H1 (cell line): Measurements from ENCODE around the gene NXNL2. TPM values are rescaled to one million over a fixed set of nuclear protein-coding genes. Genes with fewer than 3 reads are reported as not detected.
A peak's percentile ranks its signal among the peaks of the same experiment; 100 is the strongest.

Source experiments
- CTCF ChIA-PET: fragments of 300-600 bp; sonication (Branson Sonifier 250); formaldehyde crosslinking; loops from one replicate; lab custom pipeline; 2021; ENCODE audit not compliant: partially characterized antibody; lab: Charles Lee
- POLR2A ChIA-PET: fragments of 300-600 bp; sonication (Branson Sonifier 250); formaldehyde crosslinking; loops from one replicate; lab custom pipeline; 2021; ENCODE audit warnings: inconsistent platforms; ENCODE audit not compliant: partially characterized antibody; lab: Charles Lee
- DNase-seq, 2 experiments: peaks; one replicate each; pipeline versions ENCODE4 v3.0.0 to v3.0.0-alpha.2; 2010 to 2022; ENCODE audit warnings: low spot score in 2 of 2, low read depth in 1 of 2, mixed read lengths in 1 of 2
- FAIRE-seq: peaks from 2 replicates; lab custom pipeline; 2011; peaks lifted over from hg19 to GRCh38; lab: Jason Lieb, UNC
- H2AFZ ChIP-seq: 2 replicates; pipeline ENCODE4 v1.8.1; 2012; ENCODE audit warnings: low read length, inconsistent platforms
- H2AK5ac ChIP-seq: 2 replicates; pipeline ENCODE4 v1.6.1; 2013; ENCODE audit warnings: low read depth, low read length
- H2BK120ac ChIP-seq: replicated peaks from 2 replicates; pipeline ENCODE3; 2013; ENCODE audit warnings: low read depth, low read length, inconsistent platforms
- H2BK12ac ChIP-seq: 2 replicates; pipeline ENCODE4 v1.6.1; 2013; ENCODE audit warnings: low read depth, low read length
- H2BK15ac ChIP-seq: 2 replicates; pipeline ENCODE4 v1.6.1; 2013; ENCODE audit warnings: low read length
- H2BK20ac ChIP-seq: 2 replicates; pipeline ENCODE4 v1.6.1; 2013; ENCODE audit warnings: low read length
- H2BK5ac ChIP-seq: 2 replicates; pipeline ENCODE4 v1.6.1; 2013; ENCODE audit warnings: low read depth, low read length
- H3K14ac ChIP-seq: 2 replicates; pipeline ENCODE4 v1.6.1; 2013; ENCODE audit warnings: inconsistent platforms; ENCODE audit not compliant: insufficient read length
- H3K18ac ChIP-seq: 2 replicates; pipeline ENCODE4 v1.6.1; 2013; ENCODE audit warnings: low read length; ENCODE audit errors: extremely low read depth
- H3K23ac ChIP-seq: 2 replicates; pipeline ENCODE4 v1.6.1; 2013; ENCODE audit warnings: inconsistent platforms; ENCODE audit not compliant: insufficient read length
- H3K23me2 ChIP-seq: 2 replicates; pipeline ENCODE4 v1.6.1; 2013; ENCODE audit warnings: low read depth, low read length
- H3K27ac ChIP-seq: 2 replicates; pipeline ENCODE4 v1.6.1; 2011; ENCODE audit warnings: low read depth, low read length, inconsistent platforms
- H3K27me3 ChIP-seq, 4 experiments: replicated peaks in 1 of 4; 1 replicate in 1 of 4; 2 replicates in 3 of 4; pipeline versions ENCODE4 v1.6.1 to v1.8.1; 2011 to 2013; ENCODE audit warnings: low read length in 3 of 4, mild to moderate bottlenecking in 3 of 4, inconsistent platforms in 2 of 4, mixed read lengths in 2 of 4, moderate library complexity in 1 of 4; ENCODE audit not compliant: control insufficient read depth in 3 of 4, insufficient read depth in 3 of 4; ENCODE audit errors: extremely low read depth in 1 of 4
- H3K36me3 ChIP-seq, 4 experiments: 2 replicates each; pipeline versions ENCODE4 v1.6.1 to v1.8.1; 2011 to 2013; ENCODE audit warnings: mild to moderate bottlenecking in 4 of 4, low read length in 3 of 4, moderate library complexity in 2 of 4, control low read depth in 1 of 4, inconsistent platforms in 1 of 4; ENCODE audit not compliant: insufficient read depth in 4 of 4, control insufficient read depth in 2 of 4
- H3K4ac ChIP-seq: replicated peaks from 2 replicates; pipeline ENCODE3; 2013; ENCODE audit warnings: low read length, low read depth, mixed read lengths, inconsistent platforms; ENCODE audit not compliant: insufficient read length
- H3K4me1 ChIP-seq, 4 experiments: replicated peaks in 1 of 4; 1 replicate in 1 of 4; 2 replicates in 3 of 4; pipeline versions ENCODE4 v1.6.1 to v1.8.1; 2011 to 2013; ENCODE audit warnings: low read length in 3 of 4, inconsistent platforms in 2 of 4, mixed read lengths in 1 of 4; ENCODE audit not compliant: insufficient read depth in 4 of 4, control insufficient read depth in 3 of 4
- H3K4me2 ChIP-seq, 2 experiments: 2 replicates each; pipeline versions ENCODE4 v1.6.1 to v1.8.1; 2011 to 2013; ENCODE audit warnings: low read depth in 2 of 2, low read length in 2 of 2, control low read depth in 1 of 2, inconsistent platforms in 1 of 2, mild to moderate bottlenecking in 1 of 2; ENCODE audit not compliant: insufficient read depth in 1 of 2
- H3K4me3 ChIP-seq, 4 experiments: fragments of 200-600, 300-600 bp in 1 of 4; sonication (generic), shearing (Covaris generic), sonication (Bioruptor Twin) in 1 of 4; 2 replicates each; pipeline versions ENCODE4 v1.5.1 to v1.8.1; 2011 to 2016; ENCODE audit warnings: low read length in 4 of 4, low read depth in 3 of 4, control low read depth in 2 of 4, inconsistent platforms in 2 of 4, mild to moderate bottlenecking in 2 of 4, mixed read lengths in 1 of 4, moderate library complexity in 1 of 4; ENCODE audit not compliant: insufficient read depth in 2 of 4; ENCODE audit errors: extremely low read depth in 1 of 4
- H3K56ac ChIP-seq: replicated peaks from 2 replicates; pipeline ENCODE3; 2013; ENCODE audit warnings: low read depth, mild to moderate bottlenecking, mixed read lengths, low read length, inconsistent platforms; ENCODE audit not compliant: insufficient read length
- H3K79me1 ChIP-seq: 2 replicates; pipeline ENCODE4 v1.6.1; 2013; ENCODE audit warnings: low read depth, low read length, control low read depth
- H3K79me2 ChIP-seq, 2 experiments: 2 replicates each; pipeline versions ENCODE4 v1.6.1 to v1.8.1; 2012 to 2013; ENCODE audit warnings: low read length in 2 of 2, mild to moderate bottlenecking in 2 of 2, inconsistent platforms in 1 of 2; ENCODE audit not compliant: insufficient read depth in 2 of 2, control insufficient read depth in 1 of 2
- H3K9ac ChIP-seq, 4 experiments: replicated peaks in 1 of 4; 1 replicate in 1 of 4; 2 replicates in 3 of 4; pipeline versions ENCODE4 v1.6.1 to v1.8.1; 2011 to 2013; ENCODE audit warnings: low read depth in 3 of 4, low read length in 3 of 4, control low read depth in 2 of 4, mild to moderate bottlenecking in 2 of 4, moderate library complexity in 2 of 4, inconsistent platforms in 1 of 4; ENCODE audit errors: extremely low read depth in 1 of 4
- H3K9me3 ChIP-seq, 2 experiments: 2 replicates each; pipeline versions ENCODE4 v1.6.1 to v1.8.1; 2012 to 2013; ENCODE audit warnings: mild to moderate bottlenecking in 2 of 2, moderate library complexity in 2 of 2, control low read depth in 1 of 2, inconsistent platforms in 1 of 2, low read depth in 1 of 2, low read length in 1 of 2, mixed read lengths in 1 of 2; ENCODE audit not compliant: insufficient read depth in 2 of 2
- H4K20me1 ChIP-seq, 2 experiments: replicated peaks in 1 of 2; 2 replicates each; pipeline versions ENCODE3 to v1.8.1; 2011 to 2013; ENCODE audit warnings: inconsistent platforms in 2 of 2, low read length in 2 of 2, mild to moderate bottlenecking in 1 of 2; ENCODE audit not compliant: insufficient read depth in 2 of 2, control insufficient read depth in 1 of 2
- H4K5ac ChIP-seq: 2 replicates; pipeline ENCODE4 v1.6.1; 2013; ENCODE audit warnings: low read length, low read depth, mixed read lengths, inconsistent platforms; ENCODE audit not compliant: insufficient read length
- H4K8ac ChIP-seq: 2 replicates; pipeline ENCODE4 v1.8.0; 2013; ENCODE audit warnings: mild to moderate bottlenecking, moderate library complexity, low read length, inconsistent platforms; ENCODE audit not compliant: insufficient read depth; ENCODE audit errors: extremely low read depth
- H4K91ac ChIP-seq: replicated peaks from 2 replicates; pipeline ENCODE3; 2013; ENCODE audit warnings: low read length, mixed read lengths, inconsistent platforms; ENCODE audit not compliant: insufficient read length
- SIX5 ChIP-seq: IDR thresholded peaks from 2 replicates; pipeline ENCODE4 v1.6.1; 2011; ENCODE audit warnings: mild to moderate bottlenecking, low read depth, low read length
- TAF1 ChIP-seq: IDR thresholded peaks from 2 replicates; pipeline ENCODE4 v1.6.1; 2011; ENCODE audit warnings: mild to moderate bottlenecking, low read depth, low read length
- TBP ChIP-seq: IDR thresholded peaks from 2 replicates; pipeline ENCODE4 v1.6.1; 2011; ENCODE audit warnings: low read depth, low read length, improper control_type of control experiment
- TCF12 ChIP-seq: IDR thresholded peaks from 2 replicates; pipeline ENCODE4 v1.6.1; 2011; ENCODE audit warnings: low read depth, mild to moderate bottlenecking, low read length
- TEAD4 ChIP-seq: IDR thresholded peaks from 2 replicates; pipeline ENCODE4 v1.6.1; 2012; ENCODE audit warnings: low read depth, low read length, inconsistent platforms, mixed read lengths
- YY1 ChIP-seq: IDR thresholded peaks from 2 replicates; pipeline ENCODE4 v1.6.1; 2011; ENCODE audit warnings: low read depth, mild to moderate bottlenecking, low read length
- WGBS, 2 experiments: shearing (Covaris generic) in 1 of 2; methylation state at CpG; one replicate each; pipeline versions ENCODE4 v1.1.6 to v1.1.7; 2013 to 2015; ENCODE audit warnings: low lambda C conversion rate in 2 of 2, mixed read lengths in 2 of 2, inconsistent platforms in 1 of 2, low coverage in 1 of 2, missing lambda C conversion rate in 1 of 2; ENCODE audit not compliant: insufficient replicate concordance in 2 of 2, insufficient coverage in 1 of 2, insufficient read length in 1 of 2; ENCODE audit errors: extremely low coverage in 1 of 2, missing lambda C conversion rate in 1 of 2; 5-methylcytosine and 5-hydroxymethylcytosine counted together
- polyA plus RNA-seq, 7 experiments: library from polyadenylated mRNA; depleted of rRNA in 3 of 7; stranded (reverse) in 5 of 7; unstranded in 2 of 7; fragments of >200 nt in 5 of 7; fragments of 200-250 nt in 2 of 7; gene quantifications; 1 replicate in 5 of 7; 2 replicates in 1 of 7; 4 replicates in 1 of 7; pipeline versions ENCODE4 v1.2.1 to v1.2.3, GENCODE V29; 2011 to 2013; ENCODE audit warnings: missing spikeins in 2 of 7, mixed read lengths in 2 of 7
- total RNA-seq: library from RNA; stranded (reverse); fragmentation: NEBNext Ultra II Directional; extraction: Animal tissue kit (Norgen Biotek cat#: 25700); gene quantifications from 2 replicates; pipeline ENCODE4 v1.2.1, GENCODE V29; 2021

NXNL2 gene
- total and polyA plus RNA-seq, 2 of the 8 experiments (the other 6 are each of a cell fraction or from before 2014, with no cell fraction given), result 1.9 to 2.6 TPM

DNA sequence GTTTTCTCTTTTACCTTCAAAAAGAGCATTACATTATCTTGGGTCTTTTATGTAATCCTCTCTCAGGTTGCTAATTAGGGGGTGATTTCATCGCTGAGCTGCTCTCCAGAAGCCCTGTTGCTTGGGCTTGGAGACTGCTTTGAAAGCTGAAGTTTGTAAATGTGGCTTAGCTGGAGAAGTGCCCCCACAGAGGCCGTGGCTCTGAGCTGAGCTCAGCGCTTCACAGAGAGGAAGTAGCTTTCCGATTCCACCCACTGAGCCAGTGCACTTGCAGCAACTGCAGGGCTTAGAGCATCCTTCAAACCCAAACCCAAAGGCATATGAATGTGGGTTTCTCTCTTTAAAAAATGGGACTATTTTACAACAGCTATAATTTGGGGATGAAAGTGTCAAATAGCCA lies 13.7 kb upstream of the NXNL2 start:
- H3K27me3 ChIP-seq, result no peaks in the 10 kb centered on the region
- H3K4me2 ChIP-seq, result no peak overlapping the region
- no peaks in the 10 kb centered on the region for H3K23me2 ChIP-seq
- H3K27ac ChIP-seq, result no peak overlapping the region
- no peak overlapping the region for H3K4me3 ChIP-seq
- no peaks in the 10 kb centered on the region for H3K9me3 ChIP-seq
- no peak overlapping the region for H2BK12ac ChIP-seq
- no peak overlapping the region for H2AFZ ChIP-seq
- no peaks in the 10 kb centered on the region for H3K79me1 ChIP-seq
- no peak for TF ChIP-seq TEAD4
- TF ChIP-seq SIX5, result no peak
- no peak for TF ChIP-seq TBP
- TF ChIP-seq TCF12, result no peak
- TF ChIP-seq TAF1, result no peak
- no peak for TF ChIP-seq YY1
- no peak overlapping the region for H2BK20ac ChIP-seq
- no peak overlapping the region for H4K8ac ChIP-seq
- ChIA-PET CTCF (interaction anchor here (0.6 to 2.1 kb wide), 4 partner anchors 9 to 145 kb away, joined by 3 to 18 read pairs (median 3); no protein-coding TSS in a partner anchor), POLR2A (interaction anchor here (1.0 to 1.9 kb wide), 4 partner anchors 12 to 134 kb away, joined by 3 to 21 read pairs (median 4); partner anchors contain the start of genes NXNL2 and SPIN1)
- no peak overlapping the region for H3K14ac ChIP-seq
- no peaks in the 10 kb centered on the region for H3K36me3 ChIP-seq
- no peak overlapping the region for H4K5ac ChIP-seq
- DNase-seq (no peak), FAIRE-seq (no peak)
- H3K4me1 ChIP-seq, result peaks cover 0 to 9% (median 5%) of the 10 kb centered on the region in 4 experiments; a peak in 5 of 7 replicates
- H2BK15ac ChIP-seq, result no peak overlapping the region
- H3K56ac ChIP-seq, result no peak overlapping the region
- WGBS, 2 experiments, result 62% methylated on average over 4 of the region's 4 CpGs; no CpG with 5 or more reads in 1 of the 2 experiments
- no peak overlapping the region for H2BK120ac ChIP-seq
- peak overlapping the region; percentile 19 for H4K91ac ChIP-seq
- no peak overlapping the region for H3K4ac ChIP-seq
- H3K23ac ChIP-seq, result no peak overlapping the region
- H4K20me1 ChIP-seq, result no peaks in the 10 kb centered on the region
- H3K9ac ChIP-seq, result no peak overlapping the region
- no peak overlapping the region for H2BK5ac ChIP-seq
- H3K79me2 ChIP-seq, result no peaks in the 10 kb centered on the region
- H2AK5ac ChIP-seq, result no peak overlapping the region
- no peak overlapping the region for H3K18ac ChIP-seq
